ENCODE data around the gene FBN3.

The FBN3 gene

DNA sequence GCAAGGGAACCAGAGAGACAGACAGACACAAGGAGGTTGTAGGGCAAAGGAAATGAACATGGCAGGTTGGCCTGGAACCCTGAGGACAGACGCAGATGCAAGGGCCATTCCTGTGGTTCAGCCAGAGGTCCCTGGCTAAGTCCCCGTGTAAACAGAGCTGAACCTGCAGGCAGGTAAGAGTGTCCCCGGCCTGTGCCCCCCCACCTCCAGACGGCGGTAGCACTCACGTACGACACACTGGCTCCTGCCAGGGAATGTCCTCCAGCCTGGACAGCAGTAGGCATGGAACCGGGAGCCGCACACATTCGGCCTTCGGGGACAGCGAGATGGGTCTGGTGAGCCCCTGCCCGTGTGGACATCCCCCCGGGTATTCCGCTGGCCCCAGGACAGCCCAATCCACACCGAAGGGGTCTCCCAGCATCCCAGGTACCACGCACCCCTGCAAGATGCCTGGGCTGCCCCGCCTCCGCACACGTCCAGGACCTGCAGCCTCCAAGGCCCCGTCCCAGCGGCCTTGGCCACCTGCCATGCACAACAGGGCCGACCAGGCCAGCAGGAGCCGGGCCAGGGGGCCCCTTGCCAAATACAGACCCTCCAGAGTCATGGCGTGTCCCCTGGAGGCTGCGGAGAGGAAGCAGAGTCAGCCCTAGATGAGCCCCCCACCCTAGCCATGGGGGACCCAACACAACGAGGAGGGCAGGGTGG lies 2.4 kb downstream of the FBN3 start:
- Histone ChIP-seq H3K27me3 (ENCODE audit: insufficient read depth, low read depth) (peaks cover 74% of the 10 kb centered on the region), H4K20me1 (ENCODE audit: insufficient read depth) (no peaks in the 10 kb centered on the region), H3K9ac (no peak overlapping the region), H3K4me2 (no peak overlapping the region), H3K36me3 (ENCODE audit: insufficient read depth) (no peaks in the 10 kb centered on the region), H3K79me2 (ENCODE audit: insufficient read depth, low read depth) (no peaks in the 10 kb centered on the region), H2AFZ (ENCODE audit: low read depth) (no peak overlapping the region), H3K27ac (no peak overlapping the region), H3K4me3 (IDR thresholded peaks at IDR 0.05; ENCODE audit: insufficient read depth, low read depth, low read length) (no peak overlapping the region), H3K4me1 (ENCODE audit: low read depth, poor library complexity, severe bottlenecking) (no peaks in the 10 kb centered on the region)
- TF ChIP-seq, protein P1, sequence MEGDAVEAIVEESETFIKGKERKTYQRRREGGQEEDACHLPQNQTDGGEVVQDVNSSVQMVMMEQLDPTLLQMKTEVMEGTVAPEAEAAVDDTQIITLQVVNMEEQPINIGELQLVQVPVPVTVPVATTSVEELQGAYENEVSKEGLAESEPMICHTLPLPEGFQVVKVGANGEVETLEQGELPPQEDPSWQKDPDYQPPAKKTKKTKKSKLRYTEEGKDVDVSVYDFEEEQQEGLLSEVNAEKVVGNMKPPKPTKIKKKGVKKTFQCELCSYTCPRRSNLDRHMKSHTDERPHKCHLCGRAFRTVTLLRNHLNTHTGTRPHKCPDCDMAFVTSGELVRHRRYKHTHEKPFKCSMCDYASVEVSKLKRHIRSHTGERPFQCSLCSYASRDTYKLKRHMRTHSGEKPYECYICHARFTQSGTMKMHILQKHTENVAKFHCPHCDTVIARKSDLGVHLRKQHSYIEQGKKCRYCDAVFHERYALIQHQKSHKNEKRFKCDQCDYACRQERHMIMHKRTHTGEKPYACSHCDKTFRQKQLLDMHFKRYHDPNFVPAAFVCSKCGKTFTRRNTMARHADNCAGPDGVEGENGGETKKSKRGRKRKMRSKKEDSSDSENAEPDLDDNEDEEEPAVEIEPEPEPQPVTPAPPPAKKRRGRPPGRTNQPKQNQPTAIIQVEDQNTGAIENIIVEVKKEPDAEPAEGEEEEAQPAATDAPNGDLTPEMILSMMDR (conservative IDR thresholded peaks at IDR 0.05; ENCODE audit: low read depth, low read length) = no peak

DNA sequence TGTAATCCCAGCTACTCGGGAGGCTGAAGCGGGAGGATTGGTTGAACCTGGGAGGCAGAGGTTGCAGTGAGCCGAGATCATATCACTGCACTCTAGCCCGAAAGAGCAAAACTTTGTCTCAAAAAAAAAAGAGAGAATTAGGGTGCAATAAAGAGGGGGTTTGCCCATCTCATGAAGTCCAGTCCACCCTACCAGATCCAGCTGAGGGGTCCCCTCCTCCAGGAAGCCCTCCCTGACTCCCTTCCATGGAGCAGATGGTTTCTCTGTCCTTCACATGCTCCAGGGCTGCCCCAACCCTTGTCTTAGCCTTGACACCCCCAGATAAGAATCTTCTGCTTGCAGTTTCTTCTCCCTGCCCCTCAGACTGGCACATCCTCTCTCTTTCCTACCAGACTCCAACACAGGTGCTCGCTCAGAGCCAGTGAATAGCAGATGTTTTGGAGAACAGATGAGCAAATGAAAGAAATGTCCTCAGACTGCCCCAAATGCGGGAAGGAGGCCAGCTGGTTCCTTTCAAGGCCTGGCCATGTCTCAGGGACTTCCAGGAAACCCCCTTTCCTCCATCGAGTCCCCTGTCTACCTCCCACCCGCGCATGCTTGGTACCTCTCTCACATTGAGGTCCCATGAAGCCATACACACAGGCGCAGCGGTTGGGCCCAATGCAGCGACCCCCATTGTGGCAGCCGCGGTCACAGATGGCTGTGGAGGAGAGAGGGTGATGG lies 5.0 kb downstream of the FBN3 start:
- TF ChIP-seq, protein P1 (conservative IDR thresholded peaks at IDR 0.05; ENCODE audit: low read depth, low read length) = no peak
- H3K4me1 ChIP-seq (ENCODE audit: low read depth, poor library complexity, severe bottlenecking) = no peaks in the 10 kb centered on the region
- no peak overlapping the region for H3K9ac ChIP-seq
- H3K79me2 ChIP-seq (ENCODE audit: insufficient read depth, low read depth) = no peaks in the 10 kb centered on the region
- no peak overlapping the region for H3K27ac ChIP-seq
- no peak overlapping the region for H2AFZ ChIP-seq (ENCODE audit: low read depth)
- no peaks in the 10 kb centered on the region for H3K36me3 ChIP-seq (ENCODE audit: insufficient read depth)
- no peak overlapping the region for H3K4me3 ChIP-seq (IDR thresholded peaks at IDR 0.05; ENCODE audit: insufficient read depth, low read depth, low read length)
- peaks cover 54% of the 10 kb centered on the region for H3K27me3 ChIP-seq (ENCODE audit: insufficient read depth, low read depth)
- H3K4me2 ChIP-seq = no peak overlapping the region
- H4K20me1 ChIP-seq (ENCODE audit: insufficient read depth) = no peaks in the 10 kb centered on the region

DNA sequence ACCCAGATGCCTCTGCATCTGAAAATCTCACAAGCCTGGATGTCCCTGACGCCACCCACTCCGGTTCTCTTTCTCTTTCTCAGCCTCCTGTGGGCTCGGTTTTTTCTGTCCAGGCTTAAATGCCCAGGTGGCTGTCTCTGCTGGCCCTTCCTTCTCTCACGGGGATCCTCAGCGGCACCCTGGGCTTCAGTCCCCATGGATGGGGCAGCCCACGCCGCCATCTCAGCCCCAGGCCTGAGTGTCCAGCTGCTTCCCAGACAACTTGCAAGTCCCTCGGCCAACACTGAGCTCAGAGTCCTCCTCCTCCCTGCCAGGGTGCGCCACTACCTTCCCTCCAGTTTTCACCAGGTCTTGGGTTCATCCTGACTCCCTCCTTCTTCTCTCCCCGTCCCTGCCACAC lies 6.4 kb downstream of the FBN3 start:
- H3K9ac ChIP-seq = no peak overlapping the region
- TF ChIP-seq, protein P1 (conservative IDR thresholded peaks at IDR 0.05; ENCODE audit: low read depth, low read length) = no peak

DNA sequence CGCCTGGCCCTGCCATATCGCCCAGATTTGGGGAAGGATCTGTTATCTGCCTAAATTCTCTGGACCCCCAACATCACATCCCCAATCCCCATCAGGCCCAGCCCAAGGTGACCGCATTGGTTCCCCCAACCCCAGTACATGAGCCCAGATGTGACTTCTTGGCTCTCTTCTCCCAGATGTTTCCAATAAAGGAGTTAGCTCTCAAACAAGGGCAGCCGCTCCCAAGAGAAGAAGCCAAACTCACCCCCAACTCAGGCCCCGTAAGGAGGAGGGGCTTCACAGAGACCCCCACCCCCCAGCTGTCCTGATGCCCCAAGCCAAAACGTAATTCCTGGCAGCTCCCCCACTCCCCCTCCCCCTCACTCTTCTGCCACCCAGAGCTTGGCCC lies 6.9 kb downstream of the FBN3 start:
- TF ChIP-seq, protein P1 (conservative IDR thresholded peaks at IDR 0.05; ENCODE audit: low read depth, low read length) = no peak
- H2AFZ ChIP-seq (ENCODE audit: low read depth) = no peak overlapping the region
- H3K27ac ChIP-seq = no peak overlapping the region
- no peaks in the 10 kb centered on the region for H3K36me3 ChIP-seq (ENCODE audit: insufficient read depth)
- peaks cover 42% of the 10 kb centered on the region for H3K27me3 ChIP-seq (ENCODE audit: insufficient read depth, low read depth)
- H3K4me3 ChIP-seq (IDR thresholded peaks at IDR 0.05; ENCODE audit: insufficient read depth, low read depth, low read length) = no peak overlapping the region
- H3K4me1 ChIP-seq (ENCODE audit: low read depth, poor library complexity, severe bottlenecking) = no peaks in the 10 kb centered on the region
- no peak overlapping the region for H3K4me2 ChIP-seq
- no peaks in the 10 kb centered on the region for H4K20me1 ChIP-seq (ENCODE audit: insufficient read depth)
- H3K79me2 ChIP-seq (ENCODE audit: insufficient read depth, low read depth) = no peaks in the 10 kb centered on the region
- H3K9ac ChIP-seq = no peak overlapping the region

More for the DNA sequence above, 6.4 kb downstream of the FBN3 start:
- Histone ChIP-seq H3K27me3 (ENCODE audit: insufficient read depth, low read depth) (peaks cover 46% of the 10 kb centered on the region), H4K20me1 (ENCODE audit: insufficient read depth) (no peaks in the 10 kb centered on the region), H3K36me3 (ENCODE audit: insufficient read depth) (no peaks in the 10 kb centered on the region), H3K4me2 (no peak overlapping the region), H3K79me2 (ENCODE audit: insufficient read depth, low read depth) (no peaks in the 10 kb centered on the region), H3K4me1 (ENCODE audit: low read depth, poor library complexity, severe bottlenecking) (no peaks in the 10 kb centered on the region), H2AFZ (ENCODE audit: low read depth) (no peak overlapping the region), H3K27ac (no peak overlapping the region), H3K4me3 (IDR thresholded peaks at IDR 0.05; ENCODE audit: insufficient read depth, low read depth, low read length) (no peak overlapping the region)

All from KMS-11 (cell line).